Liver (tissue), 3 donors: ENCODE data around the gene ZNF808.
"Not testable (repeated sequence)": the region's sequence is repeated elsewhere in the genome, so short reads cannot be mapped to it uniquely, and the experiment has no call there.

Source experiments
- ATF3 ChIP-seq: IDR thresholded peaks from 2 replicates; pipeline ENCODE4 v1.6.1; 2016; ENCODE audit warnings: antibody characterized with exemption
- TF ChIP-seq, protein P1 (sequence below): IDR thresholded peaks from 2 replicates; pipeline ENCODE4 v1.6.1; 2016; ENCODE audit warnings: antibody characterized with exemption
- TF ChIP-seq, protein P2 (sequence below): IDR thresholded peaks from 2 replicates; pipeline ENCODE4 v1.6.1; 2016; ENCODE audit warnings: antibody characterized with exemption, mild to moderate bottlenecking
- TF ChIP-seq, protein P3 (sequence below): fragments of 150-350 bp; IDR thresholded peaks from 2 replicates; pipeline ENCODE4 v1.5.1; 2017; ENCODE audit warnings: improper control_type of control experiment, low read depth, low read length; ENCODE audit not compliant: missing input control
- donor health status: healthy.
- donor health status: healthy.

- TF ChIP-seq, protein P1, sequence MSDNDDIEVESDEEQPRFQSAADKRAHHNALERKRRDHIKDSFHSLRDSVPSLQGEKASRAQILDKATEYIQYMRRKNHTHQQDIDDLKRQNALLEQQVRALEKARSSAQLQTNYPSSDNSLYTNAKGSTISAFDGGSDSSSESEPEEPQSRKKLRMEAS: not testable (repeated sequence)
- TF ChIP-seq, protein P2, sequence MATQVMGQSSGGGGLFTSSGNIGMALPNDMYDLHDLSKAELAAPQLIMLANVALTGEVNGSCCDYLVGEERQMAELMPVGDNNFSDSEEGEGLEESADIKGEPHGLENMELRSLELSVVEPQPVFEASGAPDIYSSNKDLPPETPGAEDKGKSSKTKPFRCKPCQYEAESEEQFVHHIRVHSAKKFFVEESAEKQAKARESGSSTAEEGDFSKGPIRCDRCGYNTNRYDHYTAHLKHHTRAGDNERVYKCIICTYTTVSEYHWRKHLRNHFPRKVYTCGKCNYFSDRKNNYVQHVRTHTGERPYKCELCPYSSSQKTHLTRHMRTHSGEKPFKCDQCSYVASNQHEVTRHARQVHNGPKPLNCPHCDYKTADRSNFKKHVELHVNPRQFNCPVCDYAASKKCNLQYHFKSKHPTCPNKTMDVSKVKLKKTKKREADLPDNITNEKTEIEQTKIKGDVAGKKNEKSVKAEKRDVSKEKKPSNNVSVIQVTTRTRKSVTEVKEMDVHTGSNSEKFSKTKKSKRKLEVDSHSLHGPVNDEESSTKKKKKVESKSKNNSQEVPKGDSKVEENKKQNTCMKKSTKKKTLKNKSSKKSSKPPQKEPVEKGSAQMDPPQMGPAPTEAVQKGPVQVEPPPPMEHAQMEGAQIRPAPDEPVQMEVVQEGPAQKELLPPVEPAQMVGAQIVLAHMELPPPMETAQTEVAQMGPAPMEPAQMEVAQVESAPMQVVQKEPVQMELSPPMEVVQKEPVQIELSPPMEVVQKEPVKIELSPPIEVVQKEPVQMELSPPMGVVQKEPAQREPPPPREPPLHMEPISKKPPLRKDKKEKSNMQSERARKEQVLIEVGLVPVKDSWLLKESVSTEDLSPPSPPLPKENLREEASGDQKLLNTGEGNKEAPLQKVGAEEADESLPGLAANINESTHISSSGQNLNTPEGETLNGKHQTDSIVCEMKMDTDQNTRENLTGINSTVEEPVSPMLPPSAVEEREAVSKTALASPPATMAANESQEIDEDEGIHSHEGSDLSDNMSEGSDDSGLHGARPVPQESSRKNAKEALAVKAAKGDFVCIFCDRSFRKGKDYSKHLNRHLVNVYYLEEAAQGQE: not testable (repeated sequence)
- TF ChIP-seq, protein P3, sequence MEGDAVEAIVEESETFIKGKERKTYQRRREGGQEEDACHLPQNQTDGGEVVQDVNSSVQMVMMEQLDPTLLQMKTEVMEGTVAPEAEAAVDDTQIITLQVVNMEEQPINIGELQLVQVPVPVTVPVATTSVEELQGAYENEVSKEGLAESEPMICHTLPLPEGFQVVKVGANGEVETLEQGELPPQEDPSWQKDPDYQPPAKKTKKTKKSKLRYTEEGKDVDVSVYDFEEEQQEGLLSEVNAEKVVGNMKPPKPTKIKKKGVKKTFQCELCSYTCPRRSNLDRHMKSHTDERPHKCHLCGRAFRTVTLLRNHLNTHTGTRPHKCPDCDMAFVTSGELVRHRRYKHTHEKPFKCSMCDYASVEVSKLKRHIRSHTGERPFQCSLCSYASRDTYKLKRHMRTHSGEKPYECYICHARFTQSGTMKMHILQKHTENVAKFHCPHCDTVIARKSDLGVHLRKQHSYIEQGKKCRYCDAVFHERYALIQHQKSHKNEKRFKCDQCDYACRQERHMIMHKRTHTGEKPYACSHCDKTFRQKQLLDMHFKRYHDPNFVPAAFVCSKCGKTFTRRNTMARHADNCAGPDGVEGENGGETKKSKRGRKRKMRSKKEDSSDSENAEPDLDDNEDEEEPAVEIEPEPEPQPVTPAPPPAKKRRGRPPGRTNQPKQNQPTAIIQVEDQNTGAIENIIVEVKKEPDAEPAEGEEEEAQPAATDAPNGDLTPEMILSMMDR: not testable (repeated sequence)
- TF ChIP-seq ATF3: not testable (repeated sequence)
These were observed 8.3 kb upstream of the ZNF808 start for GRCh38 chr19:52519175-52519574.
